Loucy (cell line): Measurements from ENCODE around the gene HES3.

ENCODE experiments used
- H2AFZ ChIP-seq: fragments of 200-600 bp; sonication (generic); 2 replicates; pipeline ENCODE4 v1.6.0; 2016; ENCODE audit warnings: antibody characterized with exemption, mild to moderate bottlenecking, low read length, moderate library complexity
- H3F3A ChIP-seq: fragments of 200-600 bp; 2 replicates; pipeline ENCODE4 v1.6.0; 2016; ENCODE audit warnings: antibody characterized with exemption, low read depth, mild to moderate bottlenecking
- H3K27me3 ChIP-seq: fragments of 200-600 bp; sonication (generic); 2 replicates; pipeline ENCODE4 v1.6.1; 2014; ENCODE audit warnings: low read length, mild to moderate bottlenecking; ENCODE audit not compliant: insufficient read depth, poor library complexity, severe bottlenecking
- H3K36me3 ChIP-seq: fragments of 200-600 bp; sonication (generic); 2 replicates; pipeline ENCODE4 v1.6.1; 2016; ENCODE audit warnings: low read length; ENCODE audit not compliant: insufficient read depth
- H3K4me1 ChIP-seq: fragments of 200-600 bp; sonication (generic); 2 replicates; pipeline ENCODE4 v1.5.1; 2014; ENCODE audit warnings: low read length, mild to moderate bottlenecking; ENCODE audit not compliant: insufficient read depth, poor library complexity, severe bottlenecking
- H3K4me2 ChIP-seq: fragments of 200-600 bp; sonication (generic); 2 replicates; pipeline ENCODE4 v1.6.0; 2014; ENCODE audit warnings: antibody characterized with exemption, low read length, low read depth, mild to moderate bottlenecking; ENCODE audit not compliant: poor library complexity, severe bottlenecking
- H3K4me3 ChIP-seq: fragments of 200-600 bp; sonication (generic); 2 replicates; pipeline ENCODE4 v1.5.1; 2014; ENCODE audit warnings: low read length, mild to moderate bottlenecking, mixed read lengths; ENCODE audit not compliant: poor library complexity, severe bottlenecking
- H3K79me2 ChIP-seq: fragments of 200-600 bp; sonication (generic); 2 replicates; pipeline ENCODE4 v1.6.1; 2014; ENCODE audit warnings: low read length; ENCODE audit not compliant: insufficient read depth
- H3K9ac ChIP-seq: fragments of 200-600 bp; sonication (generic); 2 replicates; pipeline ENCODE4 v1.6.0; 2014; ENCODE audit warnings: mild to moderate bottlenecking, low read depth, low read length, moderate library complexity; ENCODE audit not compliant: poor library complexity, severe bottlenecking
- H3K9me2 ChIP-seq: fragments of 200-600 bp; sonication (generic); replicated peaks from 2 replicates; pipeline ENCODE4 v1.6.1; 2016; ENCODE audit warnings: low read depth, low read length, mixed read lengths
- H3K9me3 ChIP-seq: fragments of 200-600 bp; sonication (generic); 2 replicates; pipeline ENCODE4 v1.6.1; 2014; ENCODE audit warnings: mild to moderate bottlenecking, antibody characterized with exemption, low read length, low read depth; ENCODE audit not compliant: insufficient read depth
- H4K20me1 ChIP-seq: fragments of 200-600 bp; sonication (generic); 2 replicates; pipeline ENCODE4 v1.6.0; 2014; ENCODE audit warnings: antibody characterized with exemption, low read length, mild to moderate bottlenecking; ENCODE audit not compliant: insufficient read depth, poor library complexity, severe bottlenecking
- EZH2phosphoT487 ChIP-seq: fragments of 200-600 bp; IDR thresholded peaks from 2 replicates; pipeline ENCODE4 v1.6.1; 2018; ENCODE audit warnings: antibody characterized with exemption, mild to moderate bottlenecking, moderate library complexity, borderline replicate concordance
- TF ChIP-seq, protein P1 (sequence below): fragments of 200-600 bp; sonication (generic); conservative IDR thresholded peaks from 2 replicates; pipeline ENCODE4 v1.5.1; 2014; ENCODE audit warnings: mild to moderate bottlenecking, antibody characterized with exemption, low read length

The HES3 gene

DNA sequence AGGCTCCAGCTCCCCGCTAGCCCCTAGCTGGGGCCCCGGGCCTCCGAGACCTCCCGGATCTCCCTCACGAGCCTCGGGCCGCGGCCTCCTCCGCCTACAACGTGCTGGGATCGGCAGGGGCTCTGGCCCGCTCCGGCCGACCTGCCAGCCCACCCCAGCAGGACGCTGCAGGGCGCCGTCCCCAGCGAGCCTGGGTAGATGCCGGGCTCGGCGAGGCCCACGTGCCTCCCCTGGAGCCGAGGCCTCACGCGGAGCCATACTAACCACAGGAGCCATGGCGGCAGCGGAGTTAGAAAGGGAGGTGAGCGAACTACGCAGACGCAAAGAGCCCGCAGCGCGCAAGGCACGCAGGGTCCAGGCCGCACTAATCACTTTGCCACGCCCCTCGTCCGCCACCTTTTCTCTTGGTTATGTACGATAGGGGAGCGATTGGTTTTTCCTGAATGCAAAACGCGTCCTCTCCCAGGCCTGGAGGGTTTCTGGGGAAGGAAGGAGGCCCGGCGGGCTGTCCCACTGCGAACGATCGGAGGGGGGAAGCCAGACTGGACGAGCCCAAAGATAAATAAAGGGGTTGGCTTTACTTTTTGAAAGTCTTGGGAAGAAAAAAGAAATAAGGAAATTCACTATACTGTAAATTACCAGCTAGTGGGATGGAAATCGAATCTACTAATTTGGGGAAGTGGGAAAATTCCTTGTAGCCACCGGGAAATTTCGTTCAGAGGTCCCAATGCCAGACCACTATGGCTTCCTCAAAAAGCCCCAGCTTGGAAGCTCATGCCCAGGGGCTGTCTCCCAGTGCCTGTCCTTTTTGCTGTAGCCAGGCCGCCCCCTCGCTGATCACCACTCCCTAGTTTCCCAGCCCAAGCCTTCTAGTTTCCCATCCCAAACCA lies 44.4 kb upstream of the HES3 start, which contains the start of gene RPL22:
TSS of gene RPL22 (minus strand) at position 298 of the 890 bp plus-strand sequence. CDS start at position 276, 22 bp downstream.
- peak within 1 kb of the TSS; percentile 94 for H2AFZ ChIP-seq
- H3K4me1 ChIP-seq, result peaks cover 39% of the 10 kb centered on the region
- TF ChIP-seq EZH2phosphoT487, result no peak
- TF ChIP-seq, protein P1, sequence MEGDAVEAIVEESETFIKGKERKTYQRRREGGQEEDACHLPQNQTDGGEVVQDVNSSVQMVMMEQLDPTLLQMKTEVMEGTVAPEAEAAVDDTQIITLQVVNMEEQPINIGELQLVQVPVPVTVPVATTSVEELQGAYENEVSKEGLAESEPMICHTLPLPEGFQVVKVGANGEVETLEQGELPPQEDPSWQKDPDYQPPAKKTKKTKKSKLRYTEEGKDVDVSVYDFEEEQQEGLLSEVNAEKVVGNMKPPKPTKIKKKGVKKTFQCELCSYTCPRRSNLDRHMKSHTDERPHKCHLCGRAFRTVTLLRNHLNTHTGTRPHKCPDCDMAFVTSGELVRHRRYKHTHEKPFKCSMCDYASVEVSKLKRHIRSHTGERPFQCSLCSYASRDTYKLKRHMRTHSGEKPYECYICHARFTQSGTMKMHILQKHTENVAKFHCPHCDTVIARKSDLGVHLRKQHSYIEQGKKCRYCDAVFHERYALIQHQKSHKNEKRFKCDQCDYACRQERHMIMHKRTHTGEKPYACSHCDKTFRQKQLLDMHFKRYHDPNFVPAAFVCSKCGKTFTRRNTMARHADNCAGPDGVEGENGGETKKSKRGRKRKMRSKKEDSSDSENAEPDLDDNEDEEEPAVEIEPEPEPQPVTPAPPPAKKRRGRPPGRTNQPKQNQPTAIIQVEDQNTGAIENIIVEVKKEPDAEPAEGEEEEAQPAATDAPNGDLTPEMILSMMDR, result no peak
- H3K4me3 ChIP-seq, result peak within 1 kb of the TSS; percentile 87
- peak within 1 kb of the TSS; percentile 92 for H3K9ac ChIP-seq
- H3F3A ChIP-seq, result no peaks in the 10 kb centered on the region
- peaks cover 38% of the 10 kb centered on the region for H4K20me1 ChIP-seq
- peaks cover 24% of the 10 kb centered on the region for H3K27me3 ChIP-seq
- H3K9me3 ChIP-seq, result no peaks in the 10 kb centered on the region
- H3K36me3 ChIP-seq, result peaks cover 14% of the 10 kb centered on the region; the same call in 1 of the 2 replicates
- H3K4me2 ChIP-seq, result peak within 1 kb of the TSS; percentile 78
- no peaks in the 10 kb centered on the region for H3K9me2 ChIP-seq
- H3K79me2 ChIP-seq, result peaks cover 43% of the 10 kb centered on the region

DNA sequence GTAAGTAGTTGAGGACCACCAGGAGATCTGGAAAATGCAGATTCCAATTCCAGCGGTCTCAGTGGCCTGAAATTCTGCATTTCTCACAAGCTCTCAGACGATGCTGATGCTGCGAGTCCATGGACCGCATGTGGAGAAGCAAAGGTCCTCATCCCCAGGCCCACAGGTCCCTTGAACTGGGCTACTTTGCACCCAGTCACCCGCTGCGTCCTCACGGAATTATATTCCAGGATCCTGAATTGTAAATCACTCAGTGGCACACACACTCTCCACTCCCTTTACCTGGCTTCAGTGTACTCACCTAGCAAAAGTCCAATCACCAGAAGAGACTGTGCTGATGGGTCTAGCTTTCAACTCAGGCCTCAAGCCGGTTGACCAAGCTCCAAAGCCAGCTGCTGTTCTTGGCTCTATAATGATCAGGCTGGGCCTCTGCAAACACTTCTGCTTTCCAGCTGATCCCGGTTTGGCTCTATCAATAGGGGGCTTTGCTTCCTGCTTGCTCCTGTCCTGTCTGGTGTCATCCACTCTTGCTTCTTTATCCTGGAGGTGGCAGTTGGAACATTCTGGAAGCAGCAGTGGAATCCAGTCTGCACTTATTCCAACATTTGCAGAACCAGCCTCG lies 43.7 kb upstream of the HES3 start:
- peaks cover 11% of the 10 kb centered on the region; the same call in 1 of the 2 replicates for H3K36me3 ChIP-seq
- no peaks in the 10 kb centered on the region for H3K9me2 ChIP-seq
- TF ChIP-seq, protein P1, result no peak
- TF ChIP-seq EZH2phosphoT487, result no peak
- peaks cover 39% of the 10 kb centered on the region for H3K4me1 ChIP-seq
- no peaks in the 10 kb centered on the region for H3K9me3 ChIP-seq
- H3F3A ChIP-seq, result no peaks in the 10 kb centered on the region
- H4K20me1 ChIP-seq, result peaks cover 37% of the 10 kb centered on the region
- H3K79me2 ChIP-seq, result peaks cover 38% of the 10 kb centered on the region
- peak overlapping the region; percentile 92 for H3K9ac ChIP-seq
- peak overlapping the region; percentile 94 for H2AFZ ChIP-seq
- H3K4me3 ChIP-seq, result peak overlapping the region; percentile 87
- H3K4me2 ChIP-seq, result peak overlapping the region; percentile 77
- peaks cover 24% of the 10 kb centered on the region for H3K27me3 ChIP-seq

DNA sequence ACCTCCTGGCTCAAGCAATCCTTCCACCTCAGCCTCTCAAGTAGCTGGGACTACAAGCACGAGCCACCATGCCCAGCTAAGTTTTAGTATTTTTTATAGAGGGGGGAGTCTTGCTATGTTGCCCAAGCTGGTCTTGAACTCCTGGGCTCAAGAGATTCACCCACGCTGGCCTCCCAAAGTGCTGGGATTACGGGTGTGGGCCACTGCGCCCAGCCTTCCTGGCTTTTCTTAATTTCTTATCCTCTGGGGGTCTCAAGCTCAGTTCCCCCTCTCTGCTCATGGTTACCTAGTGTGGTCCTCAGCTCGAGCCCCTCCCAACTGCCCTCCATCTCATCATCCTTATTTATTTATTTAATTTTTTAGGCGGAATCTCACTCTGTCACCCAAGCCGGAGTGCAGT lies 41.7 kb upstream of the HES3 start:
- H3K4me3 ChIP-seq, result no peak overlapping the region

More for the DNA sequence above, 41.7 kb upstream of the HES3 start:
- Histone ChIP-seq H3K79me2 (peaks cover 21% of the 10 kb centered on the region), H3K9ac (no peak overlapping the region), H3K27me3 (peaks cover 24% of the 10 kb centered on the region), H3K9me3 (no peaks in the 10 kb centered on the region), H3K36me3 (no peaks in the 10 kb centered on the region), H3K4me1 (peaks cover 26% of the 10 kb centered on the region), H3K4me2 (no peak overlapping the region), H4K20me1 (peaks cover 21% of the 10 kb centered on the region), H2AFZ (no peak overlapping the region), H3K9me2 (no peaks in the 10 kb centered on the region), H3F3A (no peaks in the 10 kb centered on the region)
- TF ChIP-seq, protein P1, result no peak
- TF ChIP-seq EZH2phosphoT487, result no peak
